Kidney (tissue), 14 donors: ENCODE measurements around the gene HOXD8. TPM values are rescaled to one million over a fixed set of nuclear protein-coding genes. Genes with fewer than 3 reads are reported as not detected.
A peak's percentile ranks its signal among the peaks of the same experiment; 100 is the strongest.

Experiments
- DNase-seq, 5 donors: peaks; one replicate each; pipeline ENCODE4 v3.0.0-alpha.2; 2013 to 2020
- FAIRE-seq: peaks from 2 replicates; lab custom pipeline; 2012; peaks lifted over from hg19 to GRCh38; lab: Jason Lieb, UNC
- H3K27ac ChIP-seq, 2 donors: one replicate each; pipeline ENCODE4 v1.7.0; 2013; ENCODE audit warnings: low read depth in 2 of 2, low read length in 2 of 2, inconsistent platforms in 1 of 2
- H3K27me3 ChIP-seq: one replicate; pipeline ENCODE4 v1.7.1; 2013; ENCODE audit warnings: low read length, inconsistent platforms; ENCODE audit not compliant: control insufficient read depth, insufficient read depth
- H3K36me3 ChIP-seq, 3 donors: one replicate each; pipeline versions ENCODE4 v1.7.0 to v1.7.1; 2013; ENCODE audit warnings: low read length in 3 of 3, control low read depth in 1 of 3, inconsistent platforms in 1 of 3; ENCODE audit not compliant: insufficient read depth in 3 of 3, control insufficient read depth in 2 of 3
- H3K4me1 ChIP-seq, 3 donors: one replicate each; pipeline versions ENCODE4 v1.7.0 to v1.7.1; 2013; ENCODE audit warnings: low read length in 3 of 3, inconsistent platforms in 1 of 3, low read depth in 1 of 3; ENCODE audit not compliant: control insufficient read depth in 2 of 3, insufficient read depth in 2 of 3
- H3K4me3 ChIP-seq, 3 donors: one replicate each; pipeline versions ENCODE4 v1.7.0 to v1.8.1; 2013; ENCODE audit warnings: low read length in 3 of 3, control low read depth in 1 of 3, inconsistent platforms in 1 of 3
- H3K9ac ChIP-seq, 3 donors: one replicate each; pipeline versions ENCODE4 v1.7.0 to v1.7.1; 2013; ENCODE audit warnings: low read length in 3 of 3, control low read depth in 1 of 3, inconsistent platforms in 1 of 3
- H3K9me3 ChIP-seq, 3 donors: one replicate each; pipeline versions ENCODE4 v1.7.0 to v1.7.1; 2013; ENCODE audit warnings: low read length in 3 of 3, control low read depth in 1 of 3, inconsistent platforms in 1 of 3; ENCODE audit not compliant: control insufficient read depth in 2 of 3, insufficient read depth in 1 of 3
- CTCF ChIP-seq: IDR thresholded peaks from 3 replicates; pipeline ENCODE4 v1.5.1; 2012; ENCODE audit warnings: mild to moderate bottlenecking, moderate library complexity, borderline replicate concordance; ENCODE audit not compliant: insufficient read depth; ENCODE audit errors: extremely low read depth
- intact Hi-C: fragments of 100-400 bp; cut with DNase I; formaldehyde crosslinking; loops from one replicate; pipeline ENCODE4 v1.11.1; 2022
- polyA plus RNA-seq: library from polyadenylated mRNA; stranded (reverse); fragments of 350-450 nt; fragmentation: Illumina TruSeq; extraction: RNeasy Lipid Tissue Mini Kit (QIAGEN cat#74804); gene quantifications from one replicate; pipeline ENCODE4 v1.2.3, GENCODE V29; 2014; ENCODE audit warnings: low read depth, low replicate concordance; ENCODE audit not compliant: insufficient read depth
- total RNA-seq: library from RNA; stranded (reverse); fragmentation: NEBNext Ultra II Directional; extraction: Animal tissue kit (Norgen Biotek cat#: 25700); gene quantifications from one replicate; pipeline ENCODE4 v1.2.1, GENCODE V29; 2021
- donor health status: control.
- donor health status: control.
- donor health status: control.
- donor health status: control.
- donor health status: control.
- donor health status: DM: yes; HTN: yes; CAD: no.
- donor health status: Normal renal cell carcinoma (clear cell type).

The HOXD8 gene
- total and polyA plus RNA-seq, 2 donors from 2014 or later = 76.5 to 122 TPM

GRCh38 chr2:176080540-176081375, 48.7 kb upstream of the HOXD8 start:
- intact Hi-C loops = no loop called here
- H3K9me3 ChIP-seq = peaks cover 0 to 9% (median 0%) of the 10 kb centered on the region in 3 donors
- peaks cover 90% of the 10 kb centered on the region for H3K27me3 ChIP-seq
- no peak overlapping the region for H3K4me3 ChIP-seq
- H3K27ac ChIP-seq = no peak overlapping the region
- FAIRE-seq = no peak
- no peaks in the 10 kb centered on the region for H3K36me3 ChIP-seq
- no peak overlapping the region for H3K9ac ChIP-seq
- DNase-seq = peak; percentile 50 to 73 (median 65)
- H3K4me1 ChIP-seq = peaks cover 0 to 3% (median 0%) of the 10 kb centered on the region in 3 donors
- no peak for TF ChIP-seq CTCF

DNA sequence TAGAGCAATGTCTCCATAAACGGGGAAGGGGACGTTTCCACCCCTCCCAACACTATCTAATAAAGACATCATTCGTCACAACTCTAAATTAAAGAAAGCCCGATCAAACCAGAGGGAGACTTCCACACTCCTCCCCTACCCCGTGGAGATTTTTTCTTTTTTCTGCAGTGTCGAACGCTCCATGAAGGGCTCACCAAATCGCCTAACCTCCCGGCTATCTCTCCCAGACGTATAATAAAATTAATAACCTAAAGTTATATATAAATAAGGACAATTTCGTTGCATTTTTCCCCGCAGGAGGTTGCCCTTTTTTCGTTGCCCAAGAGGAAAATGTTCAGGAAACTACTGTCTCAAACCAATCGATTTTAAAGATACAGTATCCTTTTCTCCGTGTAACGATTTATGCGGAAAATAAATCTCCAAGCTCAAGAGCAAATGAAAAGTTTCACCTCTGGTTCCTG, 48.1 kb upstream of the HOXD8 start:
- Histone ChIP-seq H3K9ac (no peak overlapping the region), H3K36me3 (no peaks in the 10 kb centered on the region), H3K9me3 (peaks cover 0 to 9% (median 0%) of the 10 kb centered on the region in 3 donors), H3K27ac (no peak overlapping the region), H3K4me3 (no peak overlapping the region), H3K4me1 (peaks cover 0 to 6% (median 0%) of the 10 kb centered on the region in 3 donors), H3K27me3 (peaks cover 90% of the 10 kb centered on the region)
- intact Hi-C loops = no loop called here
- no peak for TF ChIP-seq CTCF
- FAIRE-seq = no peak
- peak in 3 of 5 donors; percentile 30 to 68 (median 47) for DNase-seq

GRCh38 chr2:176081837-176082524, 47.5 kb upstream of the HOXD8 start:
- no peak overlapping the region for H3K27ac ChIP-seq
- intact Hi-C loops = no loop called here
- H3K36me3 ChIP-seq = no peaks in the 10 kb centered on the region
- FAIRE-seq = no peak
- TF ChIP-seq CTCF = no peak
- H3K4me3 ChIP-seq = no peak overlapping the region
- peaks cover 90% of the 10 kb centered on the region for H3K27me3 ChIP-seq
- peaks cover 0 to 6% (median 0%) of the 10 kb centered on the region in 3 donors for H3K4me1 ChIP-seq
- peak; percentile 44 to 75 (median 68) for DNase-seq
- peaks cover 0 to 9% (median 0%) of the 10 kb centered on the region in 3 donors for H3K9me3 ChIP-seq
- no peak overlapping the region for H3K9ac ChIP-seq
